Hepatocyte (in vitro differentiated cells): ENCODE measurements around the gene PRADC1. TPM values are rescaled to one million over a fixed set of nuclear protein-coding genes. Genes with fewer than 3 reads are reported as not detected.

Experiments
- DNase-seq: peaks from one replicate; pipeline ENCODE4 v3.0.0-alpha.2; 2016; ENCODE audit warnings: low spot score
- H2AFZ ChIP-seq: fragments of 200-600 bp; sonication (generic); 2 replicates; pipeline ENCODE4 v1.6.0; 2016; ENCODE audit warnings: antibody characterized with exemption, mild to moderate bottlenecking
- H3K27ac ChIP-seq: fragments of 200-600 bp; sonication (generic); 2 replicates; pipeline ENCODE4 v1.5.1; 2016; ENCODE audit warnings: mild to moderate bottlenecking
- H3K27me3 ChIP-seq: fragments of 200-600 bp; sonication (generic); 2 replicates; pipeline ENCODE4 v1.6.1; 2016
- H3K36me3 ChIP-seq: fragments of 200-600 bp; sonication (generic); replicated peaks from 2 replicates; pipeline ENCODE4 v1.5.1; 2016; ENCODE audit warnings: low read depth; ENCODE audit not compliant: insufficient read depth
- H3K4me1 ChIP-seq: fragments of 200-600 bp; sonication (generic); 2 replicates; pipeline ENCODE4 v1.5.1; 2016; ENCODE audit warnings: mild to moderate bottlenecking, moderate library complexity; ENCODE audit not compliant: insufficient read depth
- H3K4me2 ChIP-seq: fragments of 200-600 bp; sonication (generic); 2 replicates; pipeline ENCODE4 v1.6.0; 2016
- H3K4me3 ChIP-seq: fragments of 200-600 bp; sonication (generic); 2 replicates; pipeline ENCODE4 v1.5.1; 2016; ENCODE audit warnings: mild to moderate bottlenecking
- H3K79me2 ChIP-seq: fragments of 200-600 bp; sonication (generic); 2 replicates; pipeline ENCODE4 v1.6.0; 2017; ENCODE audit warnings: mild to moderate bottlenecking
- H3K9me2 ChIP-seq: fragments of 200-600 bp; sonication (generic); replicated peaks from 2 replicates; pipeline ENCODE4 v1.6.0; 2017; ENCODE audit warnings: mild to moderate bottlenecking; ENCODE audit not compliant: insufficient read depth
- H3K9me3 ChIP-seq: fragments of 200-600 bp; sonication (generic); 2 replicates; pipeline ENCODE4 v1.5.1; 2016; ENCODE audit warnings: low read depth, mild to moderate bottlenecking
- H4K20me1 ChIP-seq: fragments of 200-600 bp; sonication (generic); 2 replicates; pipeline ENCODE4 v1.6.0; 2016; ENCODE audit warnings: mild to moderate bottlenecking; ENCODE audit not compliant: insufficient read depth, poor library complexity, severe bottlenecking
- CTCF ChIP-seq: fragments of 200-600 bp; sonication (generic); IDR thresholded peaks from 2 replicates; pipeline ENCODE4 v1.5.1; 2016; ENCODE audit warnings: antibody characterized with exemption, mild to moderate bottlenecking; ENCODE audit not compliant: poor library complexity
- EZH2 ChIP-seq: fragments of 200-600 bp; sonication (generic); IDR thresholded peaks from 2 replicates; pipeline ENCODE4 v1.6.1; 2016; ENCODE audit warnings: antibody characterized with exemption, mild to moderate bottlenecking, borderline replicate concordance
- EZH2phosphoT487 ChIP-seq: fragments of 200-600 bp; sonication (generic); IDR thresholded peaks from one replicate; pipeline ENCODE4 v1.6.1; 2018; ENCODE audit warnings: antibody characterized with exemption, mild to moderate bottlenecking, low read depth, moderate library complexity; ENCODE audit not compliant: unreplicated experiment, severe bottlenecking
- WGBS: methylation state at CpG from one replicate; pipeline ENCODE4 v1.1.6; 2016; ENCODE audit warnings: low lambda C conversion rate; ENCODE audit errors: missing lambda C conversion rate; 5-methylcytosine and 5-hydroxymethylcytosine counted together
- polyA plus RNA-seq: library from polyadenylated mRNA; unstranded; fragments of >200 nt; fragmentation: Nextera tagmentation; extraction: Ambion mirVana; gene quantifications from 2 replicates; pipeline ENCODE4 v1.2.1, GENCODE V29; 2016
- total RNA-seq: library from RNA; depleted of rRNA; stranded (reverse); fragments of >200 nt; gene quantifications from 2 replicates; pipeline ENCODE4 v1.2.3, GENCODE V29; 2014

Gene PRADC1
- total and polyA plus RNA-seq, 2 experiments from 2014 or later: 36.6 to 39.7 TPM

GRCh38 chr2:73197579-73197978 lies 35.5 kb downstream of the PRADC1 start:
- no peaks in the 10 kb centered on the region for H3K9me2 ChIP-seq
- H3K4me1 ChIP-seq: peaks cover 13% of the 10 kb centered on the region
- H3K4me3 ChIP-seq: no peak overlapping the region
- DNase-seq: no peak
- no peak overlapping the region for H3K4me2 ChIP-seq
- H2AFZ ChIP-seq: no peak overlapping the region
- H3K9me3 ChIP-seq: no peaks in the 10 kb centered on the region
- no peaks in the 10 kb centered on the region for H4K20me1 ChIP-seq
- no peaks in the 10 kb centered on the region for H3K79me2 ChIP-seq
- no peaks in the 10 kb centered on the region for H3K36me3 ChIP-seq
- peaks cover 32% of the 10 kb centered on the region for H3K27me3 ChIP-seq
- no peak for TF ChIP-seq EZH2phosphoT487
- TF ChIP-seq CTCF: no peak
- no peak for TF ChIP-seq EZH2
- H3K27ac ChIP-seq: no peak overlapping the region

GRCh38 chr2:73187549-73187948 lies 45.5 kb downstream of the PRADC1 start:
- Histone ChIP-seq H3K27me3 (peaks cover 3% of the 10 kb centered on the region), H3K36me3 (no peaks in the 10 kb centered on the region), H3K4me3 (no peak overlapping the region), H2AFZ (no peak overlapping the region), H3K27ac (no peak overlapping the region), H3K4me2 (no peak overlapping the region), H3K9me2 (no peaks in the 10 kb centered on the region), H3K9me3 (no peaks in the 10 kb centered on the region), H3K4me1 (peaks cover 8% of the 10 kb centered on the region), H3K79me2 (no peaks in the 10 kb centered on the region), H4K20me1 (no peaks in the 10 kb centered on the region)
- TF ChIP-seq EZH2 (no peak), CTCF (no peak), EZH2phosphoT487 (no peak)
- no peak for DNase-seq
- WGBS: 49% methylated on average over 2 of the region's 2 CpGs

GRCh38 chr2:73185965-73186364 lies 47.1 kb downstream of the PRADC1 start:
- Histone ChIP-seq H3K27me3 (peaks cover 3% of the 10 kb centered on the region), H3K4me3 (no peak overlapping the region), H3K27ac (no peak overlapping the region), H3K4me1 (peaks cover 1% of the 10 kb centered on the region), H3K9me2 (no peaks in the 10 kb centered on the region), H2AFZ (no peak overlapping the region), H4K20me1 (no peaks in the 10 kb centered on the region), H3K36me3 (no peaks in the 10 kb centered on the region), H3K9me3 (no peaks in the 10 kb centered on the region), H3K79me2 (no peaks in the 10 kb centered on the region), H3K4me2 (no peak overlapping the region)
- WGBS: 88% methylated on average over 2 of the region's 2 CpGs
- no peak for TF ChIP-seq CTCF
- TF ChIP-seq EZH2: no peak
- TF ChIP-seq EZH2phosphoT487: no peak
- no peak for DNase-seq

Other genes with a start within 250 kb of the PRADC1 start
- 25.7 and 34.6 TPM in 2 replicates for gene SFXN5, start 161.5 kb downstream of the PRADC1 start, total RNA-seq
- 25.8 and 26.1 TPM in 2 replicates for gene SFXN5, start 161.5 kb downstream of the PRADC1 start, polyA plus RNA-seq
- gene RAB11FIP5, start 120.3 kb downstream of the PRADC1 start, total RNA-seq: 33.7 and 34.7 TPM in 2 replicates
- 31.1 and 33.5 TPM in 2 replicates for gene RAB11FIP5, start 120.3 kb downstream of the PRADC1 start, polyA plus RNA-seq
- gene NOTO, start 30.7 kb downstream of the PRADC1 start, total RNA-seq: not detected in 2 replicates
- not detected in 2 replicates for gene NOTO, start 30.7 kb downstream of the PRADC1 start, polyA plus RNA-seq
- 15.5 and 28.3 TPM in 2 replicates for gene SMYD5, start 19.0 kb downstream of the PRADC1 start, total RNA-seq
- gene SMYD5, start 19.0 kb downstream of the PRADC1 start, polyA plus RNA-seq: 10.0 and 16.9 TPM in 2 replicates
- gene CCT7, start 1.1 kb upstream of the PRADC1 start, total RNA-seq: 195 and 197 TPM in 2 replicates
- gene CCT7, start 1.1 kb upstream of the PRADC1 start, polyA plus RNA-seq: 190 TPM in 2 replicates
- 0.92 and 2.1 TPM in 2 replicates for gene FBXO41, start 51.2 kb upstream of the PRADC1 start, total RNA-seq
- 1.2 and 1.3 TPM in 2 replicates for gene FBXO41, start 51.2 kb upstream of the PRADC1 start, polyA plus RNA-seq
- 0.23 TPM in 1 of 2 replicates, not detected in the other for gene EGR4, start 60.3 kb upstream of the PRADC1 start, total RNA-seq
- 0.78 and 1.9 TPM in 2 replicates for gene EGR4, start 60.3 kb upstream of the PRADC1 start, polyA plus RNA-seq
- 14.5 and 17.5 TPM in 2 replicates for gene ALMS1, start 152.6 kb upstream of the PRADC1 start, total RNA-seq
- 4.6 and 5.4 TPM in 2 replicates for gene ALMS1, start 152.6 kb upstream of the PRADC1 start, polyA plus RNA-seq